Natural killer cell (primary cell): ENCODE results near the gene MPLKIP. TPM values are rescaled to one million over a fixed set of nuclear protein-coding genes. Genes with fewer than 3 reads are reported as not detected.
"Not testable (repeated sequence)": the region's sequence is repeated elsewhere in the genome, so short reads cannot be mapped to it uniquely, and the experiment has no call there.

Experiments used
- ATAC-seq, 3 donors: fragments of 150-1000 bp in 2 of 3; fragments of 200-7000 bp in 1 of 3; cut with Tn5 transposase; 1 replicate in 1 of 3; 2 replicates in 2 of 3; pipeline ENCODE4 v1.10.0; 2021; ENCODE audit warnings: mild to moderate bottlenecking in 2 of 3, moderate library complexity in 2 of 3
- DNase-seq, 2 donors: peaks; one replicate each; pipeline versions ENCODE4 v3.0.0 to v3.0.0-alpha.2; 2013 to 2021; ENCODE audit warnings: mixed read lengths in 1 of 2
- H3K27ac ChIP-seq: one replicate; pipeline ENCODE4 v1.5.1; 2013; ENCODE audit warnings: mild to moderate bottlenecking, low read length
- H3K27me3 ChIP-seq: one replicate; pipeline ENCODE4 v1.6.1; 2013; ENCODE audit warnings: low read length; ENCODE audit not compliant: control insufficient read depth, insufficient read depth
- H3K36me3 ChIP-seq: one replicate; pipeline ENCODE4 v1.6.1; 2013; ENCODE audit warnings: low read length; ENCODE audit not compliant: control insufficient read depth, insufficient read depth
- H3K4me1 ChIP-seq: one replicate; pipeline ENCODE4 v1.6.1; 2013; ENCODE audit warnings: low read length; ENCODE audit not compliant: control insufficient read depth, insufficient read depth
- H3K4me3 ChIP-seq: one replicate; pipeline ENCODE4 v1.5.1; 2013; ENCODE audit warnings: low read length
- H3K9me3 ChIP-seq: one replicate; pipeline ENCODE4 v1.6.1; 2013; ENCODE audit warnings: low read length; ENCODE audit not compliant: control insufficient read depth, insufficient read depth
- H3K27ac Mint-ChIP-seq, 2 donors: one replicate each; pipeline ENCODE4 v1.8.0; 2022; ENCODE audit warnings: mild to moderate bottlenecking in 2 of 2, mixed read lengths in 2 of 2, moderate library complexity in 1 of 2
- H3K27me3 Mint-ChIP-seq, 2 donors: one replicate each; pipeline ENCODE4 v1.8.0; 2022; ENCODE audit warnings: low read depth in 2 of 2, mixed read lengths in 2 of 2
- H3K36me3 Mint-ChIP-seq: one replicate; pipeline ENCODE4 v1.8.0; 2022; ENCODE audit warnings: mixed read lengths
- H3K4me1 Mint-ChIP-seq, 2 donors: one replicate each; pipeline ENCODE4 v1.8.0; 2022; ENCODE audit warnings: mixed read lengths in 2 of 2
- H3K4me3 Mint-ChIP-seq: one replicate; pipeline ENCODE4 v1.8.0; 2022; ENCODE audit warnings: mild to moderate bottlenecking, moderate library complexity, mixed read lengths
- H3K9me3 Mint-ChIP-seq, 2 donors: one replicate each; pipeline ENCODE4 v1.8.0; 2022; ENCODE audit warnings: mixed read lengths in 2 of 2
- CTCF ChIP-seq: fragments of 200-600 bp; IDR thresholded peaks from one replicate; pipeline ENCODE4 v1.8.0; 2022; ENCODE audit warnings: antibody characterized with exemption
- WGBS: methylation state at CpG from one replicate; pipeline ENCODE4 v1.1.7; 2013; ENCODE audit warnings: missing lambda C conversion rate; ENCODE audit not compliant: insufficient coverage; 5-methylcytosine and 5-hydroxymethylcytosine counted together
- intact Hi-C: fragments of 100-400 bp; cut with micrococcal nuclease; formaldehyde crosslinking; loops from one replicate; pipeline ENCODE4 v1.14.2; 2022
- total RNA-seq, 4 donors: library from RNA; stranded (reverse); fragments of 120-200 nt in 1 of 4; gene quantifications; one replicate each; pipeline versions ENCODE4 v1.2.3 to v1.2.4, GENCODE V29; 2013 to 2022

MPLKIP gene
- total RNA-seq, 3 donors from 2014 or later (not counting 1 experiment from before 2014, with no cell fraction given), result 16.0 to 26.9 (median 17.1) TPM

GRCh38 chr7:40133561-40134427, 628 bp downstream of the MPLKIP start:
- Mint-ChIP-seq H3K36me3 (no peaks in the 10 kb centered on the region), H3K27ac (peak overlapping the region; percentile 90), H3K27me3 (peaks cover 13 to 15% of the 10 kb centered on the region in 2 donors), H3K4me3 (peak overlapping the region; percentile 93), H3K9me3 (no peaks in the 10 kb centered on the region), H3K4me1 (peaks cover 26 to 33% of the 10 kb centered on the region in 2 donors)
- peaks cover 5% of the 10 kb centered on the region for H3K27me3 ChIP-seq
- intact Hi-C loops, result loop anchor here (1.0 kb wide), 3 partner anchors 184 to 400 kb away; no protein-coding TSS in a partner anchor
- H3K36me3 ChIP-seq, result no peaks in the 10 kb centered on the region
- ATAC-seq (peak; percentile 57 to 67 (median 62)), DNase-seq (peak in 1 of 2 donors; percentile 56)
- no peak for TF ChIP-seq CTCF
- peak overlapping the region; percentile 86 for H3K27ac ChIP-seq
- no peaks in the 10 kb centered on the region for H3K9me3 ChIP-seq
- peak overlapping the region; percentile 96 for H3K4me3 ChIP-seq
- peaks cover 10% of the 10 kb centered on the region for H3K4me1 ChIP-seq
- under 1% methylated on average over 33 of the region's 36 CpGs for WGBS

GRCh38 chr7:40122940-40123254, 11.5 kb downstream of the MPLKIP start:
- Histone ChIP-seq H3K36me3 (no peaks in the 10 kb centered on the region), H3K4me3 (no peak overlapping the region), H3K27ac (no peak overlapping the region), H3K4me1 (peaks cover 2% of the 10 kb centered on the region), H3K27me3 (no peaks in the 10 kb centered on the region), H3K9me3 (no peaks in the 10 kb centered on the region)
- no peak overlapping the region for H3K27ac Mint-ChIP-seq
- ATAC-seq, result no peak
- no peaks in the 10 kb centered on the region for H3K36me3 Mint-ChIP-seq
- intact Hi-C loops, result no loop called here
- no peaks in the 10 kb centered on the region for H3K27me3 Mint-ChIP-seq
- H3K4me3 Mint-ChIP-seq, result no peak overlapping the region
- H3K4me1 Mint-ChIP-seq, result peaks cover under 1 to 5% of the 10 kb centered on the region in 2 donors
- no peak for DNase-seq
- no peak for TF ChIP-seq CTCF
- no peaks in the 10 kb centered on the region for H3K9me3 Mint-ChIP-seq
- WGBS, result 100% methylated on average over 2 of the region's 2 CpGs

GRCh38 chr7:40122100-40122939, 12.1 kb downstream of the MPLKIP start:
- H3K27me3 ChIP-seq, H3K4me1 ChIP-seq, DNase-seq, H3K4me1 Mint-ChIP-seq, H3K4me3 Mint-ChIP-seq, H3K9me3 Mint-ChIP-seq, H3K27ac Mint-ChIP-seq, H3K9me3 ChIP-seq, H3K36me3 Mint-ChIP-seq, ATAC-seq, H3K27me3 Mint-ChIP-seq, intact Hi-C loops, H3K4me3 ChIP-seq, H3K27ac ChIP-seq, H3K36me3 ChIP-seq: not testable (repeated sequence)
- 99% methylated on average over 11 of the region's 14 CpGs for WGBS

GRCh38 chr7:40120020-40120419, 14.4 kb downstream of the MPLKIP start:
- intact Hi-C loops, result no loop called here
- no peaks in the 10 kb centered on the region for H3K9me3 Mint-ChIP-seq
- H3K27me3 ChIP-seq, result no peaks in the 10 kb centered on the region
- no peaks in the 10 kb centered on the region for H3K27me3 Mint-ChIP-seq
- no peak for TF ChIP-seq CTCF
- H3K36me3 Mint-ChIP-seq, result no peaks in the 10 kb centered on the region
- no peak overlapping the region for H3K4me3 Mint-ChIP-seq
- H3K9me3 ChIP-seq, result no peaks in the 10 kb centered on the region
- no peak overlapping the region for H3K4me3 ChIP-seq
- H3K27ac ChIP-seq, result no peak overlapping the region
- H3K4me1 Mint-ChIP-seq, result peaks cover 0 to 10% of the 10 kb centered on the region in 2 donors
- no peaks in the 10 kb centered on the region for H3K4me1 ChIP-seq
- H3K36me3 ChIP-seq, result no peaks in the 10 kb centered on the region
- no peak for ATAC-seq
- H3K27ac Mint-ChIP-seq, result no peak overlapping the region
- 95% methylated on average over 3 of the region's 5 CpGs for WGBS
- DNase-seq, result no peak

- H3K27ac Mint-ChIP-seq, H3K27ac ChIP-seq, ATAC-seq, H3K4me1 ChIP-seq, DNase-seq, H3K27me3 Mint-ChIP-seq, intact Hi-C loops, H3K36me3 Mint-ChIP-seq, H3K27me3 ChIP-seq, H3K4me3 ChIP-seq, H3K9me3 ChIP-seq, H3K9me3 Mint-ChIP-seq, H3K4me1 Mint-ChIP-seq, H3K4me3 Mint-ChIP-seq, H3K36me3 ChIP-seq: not testable (repeated sequence)
- WGBS, result 87% methylated on average over 7 of the region's 7 CpGs
Observed at GRCh38 chr7:40118201-40118600, 16.2 kb downstream of the MPLKIP start.
